ENCODE measurements around the gene EPM2A. TPM values are rescaled to one million over a fixed set of nuclear protein-coding genes. Genes with fewer than 3 reads are reported as not detected.

Gene EPM2A
- total and polyA plus RNA-seq, 10 of the 15 experiments (the other 5 are each of a cell fraction or from before 2014, with no cell fraction given): 3.4 to 13.0 (median 7.9) TPM

DNA sequence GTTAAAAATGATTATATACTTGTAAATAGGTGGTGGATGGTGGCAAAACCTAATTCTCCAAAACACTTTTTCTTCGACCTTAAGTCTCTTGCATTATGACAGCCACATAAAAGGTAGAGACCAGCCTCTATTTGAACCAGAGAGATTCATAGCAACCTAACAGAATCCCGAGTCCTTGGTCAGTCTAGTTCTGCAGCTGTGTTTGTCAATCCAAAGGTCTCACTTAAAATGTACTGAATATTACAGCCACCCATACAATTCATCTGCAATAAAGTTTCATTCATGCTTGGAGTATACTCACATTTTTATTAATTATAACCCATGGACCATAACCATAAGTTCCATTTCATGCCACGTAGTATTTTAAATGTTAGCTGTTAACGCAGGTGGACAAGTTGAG, 87.2 kb downstream of the EPM2A start:
- in situ Hi-C loops (cut with MboI): no loop called here
- ChIA-PET CTCF (interaction anchor here (1.8 to 3.7 kb wide), 2 partner anchors 10 to 14 kb away, joined by 4 to 21 read pairs; no protein-coding TSS in a partner anchor), POLR2A (no interaction called here)

More for the DNA sequence above, 87.2 kb downstream of the EPM2A start:
- H3K9me3 ChIP-seq (replicated peaks; ENCODE audit: control insufficient read depth, insufficient read depth, low read length): no peaks in the 10 kb centered on the region
- no peak overlapping the region for H2AFZ ChIP-seq (ENCODE audit: control insufficient read depth, low read depth, low read length)
- TF ChIP-seq FOXM1 (IDR thresholded peaks at IDR 0.05; ENCODE audit: low read depth, low read length): no peak
- TF ChIP-seq MLLT1 (IDR thresholded peaks at IDR 0.05): no peak
- TF ChIP-seq CREM (IDR thresholded peaks at IDR 0.05; ENCODE audit: low read depth): no peak
- TF ChIP-seq RBBP5 (conservative IDR thresholded peaks at IDR 0.05): no peak
- TF ChIP-seq ZNF24 (IDR thresholded peaks at IDR 0.05): no peak
- no peak for TF ChIP-seq NRF1 (conservative IDR thresholded peaks at IDR 0.05; ENCODE audit: low read depth, low read length)
- no peak for TF ChIP-seq E2F4 (IDR thresholded peaks at IDR 0.05; ENCODE audit: low read depth, low read length)
- no peak for TF ChIP-seq EZH2 (IDR thresholded peaks at IDR 0.05; ENCODE audit: borderline replicate concordance, control insufficient read depth, low read depth, low read length)
- no peak for TF ChIP-seq SUZ12 (IDR thresholded peaks at IDR 0.05; ENCODE audit: unreplicated experiment)
- TF ChIP-seq, protein P1, sequence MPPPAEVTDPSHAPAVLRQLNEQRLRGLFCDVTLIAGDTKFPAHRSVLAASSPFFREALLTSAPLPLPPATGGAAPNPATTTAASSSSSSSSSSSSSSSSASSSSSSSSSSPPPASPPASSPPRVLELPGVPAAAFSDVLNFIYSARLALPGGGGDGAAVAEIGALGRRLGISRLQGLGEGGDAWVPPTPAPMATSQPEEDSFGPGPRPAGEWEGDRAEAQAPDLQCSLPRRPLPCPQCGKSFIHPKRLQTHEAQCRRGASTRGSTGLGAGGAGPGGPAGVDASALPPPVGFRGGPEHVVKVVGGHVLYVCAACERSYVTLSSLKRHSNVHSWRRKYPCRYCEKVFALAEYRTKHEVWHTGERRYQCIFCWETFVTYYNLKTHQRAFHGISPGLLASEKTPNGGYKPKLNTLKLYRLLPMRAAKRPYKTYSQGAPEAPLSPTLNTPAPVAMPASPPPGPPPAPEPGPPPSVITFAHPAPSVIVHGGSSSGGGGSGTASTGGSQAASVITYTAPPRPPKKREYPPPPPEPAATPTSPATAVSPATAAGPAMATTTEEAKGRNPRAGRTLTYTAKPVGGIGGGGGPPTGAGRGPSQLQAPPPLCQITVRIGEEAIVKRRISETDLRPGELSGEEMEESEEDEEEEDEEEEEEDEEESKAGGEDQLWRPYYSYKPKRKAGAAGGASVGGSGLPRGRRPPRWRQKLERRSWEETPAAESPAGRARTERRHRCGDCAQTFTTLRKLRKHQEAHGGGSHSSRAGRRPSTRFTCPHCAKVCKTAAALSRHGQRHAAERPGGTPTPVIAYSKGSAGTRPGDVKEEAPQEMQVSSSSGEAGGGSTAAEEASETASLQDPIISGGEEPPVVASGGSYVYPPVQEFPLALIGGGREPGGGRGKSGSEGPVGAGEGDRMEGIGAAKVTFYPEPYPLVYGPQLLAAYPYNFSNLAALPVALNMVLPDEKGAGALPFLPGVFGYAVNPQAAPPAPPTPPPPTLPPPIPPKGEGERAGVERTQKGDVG (CRISPR knock-in tag; IDR thresholded peaks at IDR 0.05): no peak
- 72% methylated on average over 4 of the region's 4 CpGs for WGBS (ENCODE audit: insufficient coverage, insufficient replicate concordance, low lambda C conversion rate, missing lambda C conversion rate)
- no peaks in the 10 kb centered on the region for H3K4me1 ChIP-seq (ENCODE audit: control insufficient read depth, insufficient read depth, low read length)
- no peaks in the 10 kb centered on the region for H3K36me3 ChIP-seq (ENCODE audit: control insufficient read depth in 2 of 2, insufficient read depth in 2 of 2, low read length in 1 of 2)
- BruUV-seq (replicated peaks): no TSS peak
- SMC1A ChIA-PET (ENCODE audit: uncharacterized antibody, unreplicated experiment): no interaction called here
- intact Hi-C loops (cut with micrococcal nuclease; ENCODE audit: unreplicated experiment): no loop called here
- H3K9ac ChIP-seq (ENCODE audit: control insufficient read depth, insufficient read depth, low read length): no peak overlapping the region
- H3K27ac ChIP-seq (ENCODE audit: control insufficient read depth, insufficient read depth): no peak overlapping the region
- no peaks in the 10 kb centered on the region for H4K20me1 ChIP-seq (ENCODE audit: control insufficient read depth, insufficient read depth)
- no peaks in the 10 kb centered on the region for H3K79me2 ChIP-seq (ENCODE audit: control insufficient read depth, insufficient read depth, low read length)
- no peaks in the 10 kb centered on the region for H3K27me3 ChIP-seq (replicated peaks in 1 of 2; ENCODE audit: control insufficient read depth in 2 of 2, insufficient read depth in 2 of 2, low read length in 1 of 2)
- no peak overlapping the region for H3K4me2 ChIP-seq (ENCODE audit: control insufficient read depth, insufficient read depth)
- ATAC-seq: no peak
- no peak overlapping the region for H3K4me3 ChIP-seq
- RAD21 ChIA-PET (ENCODE audit: unreplicated experiment): interaction anchor here (1.2 kb wide), 1 partner anchor 15 kb away, joined by 3 read pairs; no protein-coding TSS in a partner anchor
- no peak for FAIRE-seq
- DNase-seq (ENCODE audit: low read depth, low spot score): no peak
